Measurements from ENCODE around the gene MFSD6.

Gene MFSD6

GRCh38 chr2:190408538-190409271 lies 550 bp downstream of the MFSD6 start:
- peak; percentile 14 for DNase-seq (ENCODE audit: low read depth, low spot score)
- TF ChIP-seq, protein P1, sequence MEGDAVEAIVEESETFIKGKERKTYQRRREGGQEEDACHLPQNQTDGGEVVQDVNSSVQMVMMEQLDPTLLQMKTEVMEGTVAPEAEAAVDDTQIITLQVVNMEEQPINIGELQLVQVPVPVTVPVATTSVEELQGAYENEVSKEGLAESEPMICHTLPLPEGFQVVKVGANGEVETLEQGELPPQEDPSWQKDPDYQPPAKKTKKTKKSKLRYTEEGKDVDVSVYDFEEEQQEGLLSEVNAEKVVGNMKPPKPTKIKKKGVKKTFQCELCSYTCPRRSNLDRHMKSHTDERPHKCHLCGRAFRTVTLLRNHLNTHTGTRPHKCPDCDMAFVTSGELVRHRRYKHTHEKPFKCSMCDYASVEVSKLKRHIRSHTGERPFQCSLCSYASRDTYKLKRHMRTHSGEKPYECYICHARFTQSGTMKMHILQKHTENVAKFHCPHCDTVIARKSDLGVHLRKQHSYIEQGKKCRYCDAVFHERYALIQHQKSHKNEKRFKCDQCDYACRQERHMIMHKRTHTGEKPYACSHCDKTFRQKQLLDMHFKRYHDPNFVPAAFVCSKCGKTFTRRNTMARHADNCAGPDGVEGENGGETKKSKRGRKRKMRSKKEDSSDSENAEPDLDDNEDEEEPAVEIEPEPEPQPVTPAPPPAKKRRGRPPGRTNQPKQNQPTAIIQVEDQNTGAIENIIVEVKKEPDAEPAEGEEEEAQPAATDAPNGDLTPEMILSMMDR (IDR thresholded peaks at IDR 0.05; ENCODE audit: low read depth, low read length), result no peak
- in situ Hi-C loops (cut with HindIII; ENCODE audit: low sequenced_read_pairs), result no loop called here
- peak overlapping the region; percentile 45 for H3K4me3 ChIP-seq (ENCODE audit: low read depth, low read length)

DNA sequence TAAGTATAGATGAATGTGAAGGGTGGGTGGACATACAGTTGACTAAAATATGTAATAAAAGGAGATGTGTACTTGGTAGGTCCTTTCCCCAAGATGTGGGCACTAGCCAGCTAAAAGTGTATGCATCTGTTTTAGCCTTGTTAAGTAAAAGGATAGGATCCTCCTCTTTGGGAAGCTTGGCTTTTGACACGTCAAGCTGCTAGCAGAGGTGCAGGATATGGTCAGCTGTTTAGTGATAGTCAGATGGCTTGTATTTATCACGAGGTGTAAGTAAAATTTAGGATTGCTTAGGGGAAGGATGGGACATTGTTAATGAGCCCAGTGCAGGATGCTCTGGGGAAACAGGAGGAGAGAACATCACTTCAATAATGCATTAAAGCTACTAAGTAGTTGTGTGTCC lies 1.5 kb downstream of the MFSD6 start:
- no peak overlapping the region for H3K4me3 ChIP-seq (ENCODE audit: low read depth, low read length)
- in situ Hi-C loops (cut with HindIII; ENCODE audit: low sequenced_read_pairs), result no loop called here
- DNase-seq (ENCODE audit: low read depth, low spot score), result no peak
- TF ChIP-seq, protein P1 (IDR thresholded peaks at IDR 0.05; ENCODE audit: low read depth, low read length), result no peak

GRCh38 chr2:190410166-190410565 lies 2.0 kb downstream of the MFSD6 start:
- H3K4me3 ChIP-seq (ENCODE audit: low read depth, low read length), result no peak overlapping the region
- TF ChIP-seq, protein P1 (IDR thresholded peaks at IDR 0.05; ENCODE audit: low read depth, low read length), result no peak
- DNase-seq (ENCODE audit: low read depth, low spot score), result no peak
- in situ Hi-C loops (cut with HindIII; ENCODE audit: low sequenced_read_pairs), result no loop called here

DNA sequence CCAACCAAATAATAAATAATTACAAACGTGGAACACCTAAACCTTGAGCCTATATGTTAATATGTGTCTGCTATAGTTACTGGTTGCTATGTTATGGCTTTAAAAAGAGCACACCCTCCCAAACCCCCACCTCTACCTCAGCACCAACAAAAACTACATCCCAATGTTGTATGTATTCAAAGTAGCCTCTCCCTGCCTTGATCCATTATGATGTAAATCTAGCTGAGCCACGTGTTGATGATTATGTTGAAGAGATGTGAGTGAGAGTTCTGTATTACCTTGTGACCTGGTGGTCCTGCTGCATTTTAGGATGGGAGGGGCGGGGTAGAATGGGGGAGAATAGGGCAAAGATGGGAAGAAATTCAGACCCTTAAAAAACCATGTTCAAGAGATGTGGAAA lies 4.8 kb downstream of the MFSD6 start:
- TF ChIP-seq, protein P1 (IDR thresholded peaks at IDR 0.05; ENCODE audit: low read depth, low read length), result no peak
- in situ Hi-C loops (cut with HindIII; ENCODE audit: low sequenced_read_pairs), result no loop called here
- no peak overlapping the region for H3K4me3 ChIP-seq (ENCODE audit: low read depth, low read length)
- no peak for DNase-seq (ENCODE audit: low read depth, low spot score)

DNA sequence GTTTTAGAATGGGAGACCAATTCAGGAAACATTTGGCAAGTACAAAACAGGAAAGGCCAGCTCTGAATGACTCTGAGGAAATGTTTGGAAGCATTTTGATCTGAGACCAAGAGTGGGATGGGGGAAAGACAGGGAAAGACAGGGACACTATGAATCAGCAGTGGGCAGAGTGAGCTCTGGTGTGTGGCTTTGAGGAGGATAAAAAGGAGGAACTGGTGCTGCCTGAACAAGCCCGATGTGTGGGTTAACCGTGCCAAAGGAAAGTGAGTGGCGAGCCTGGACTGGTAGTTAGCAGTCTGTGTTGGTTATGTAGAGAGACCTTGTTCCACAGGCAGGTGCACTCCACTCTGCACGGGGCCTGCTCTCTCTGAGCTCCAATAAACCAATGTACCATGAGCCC lies 5.3 kb downstream of the MFSD6 start:
- TF ChIP-seq, protein P1 (IDR thresholded peaks at IDR 0.05; ENCODE audit: low read depth, low read length), result no peak
- in situ Hi-C loops (cut with HindIII; ENCODE audit: low sequenced_read_pairs), result no loop called here
- no peak for DNase-seq (ENCODE audit: low read depth, low spot score)
- H3K4me3 ChIP-seq (ENCODE audit: low read depth, low read length), result no peak overlapping the region

DNA sequence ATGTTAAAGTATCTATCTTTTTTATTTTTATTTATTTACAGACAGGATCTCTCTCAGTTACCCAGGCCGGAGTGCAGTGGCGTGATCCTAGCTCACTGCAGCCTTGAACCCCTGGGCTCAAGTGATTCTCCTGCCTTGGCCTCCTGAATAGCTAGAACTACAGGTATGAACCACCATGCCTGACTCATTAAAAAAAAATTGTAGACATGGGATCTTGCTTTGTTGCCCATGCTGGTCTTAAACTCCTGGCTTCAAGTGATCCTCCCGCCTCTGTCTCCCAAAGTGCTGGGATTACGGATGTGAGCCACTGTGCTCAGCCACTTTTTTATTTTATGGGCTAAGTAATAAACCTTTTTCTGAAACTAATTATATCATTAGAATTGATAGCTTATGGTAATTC lies 7.1 kb downstream of the MFSD6 start:
- TF ChIP-seq, protein P1 (IDR thresholded peaks at IDR 0.05; ENCODE audit: low read depth, low read length), result no peak
- no peak overlapping the region for H3K4me3 ChIP-seq (ENCODE audit: low read depth, low read length)
- in situ Hi-C loops (cut with HindIII; ENCODE audit: low sequenced_read_pairs), result no loop called here
- no peak for DNase-seq (ENCODE audit: low read depth, low spot score)
